ENCODE data around the gene NRIP2.

NRIP2 gene

GRCh38 chr12:2844786-2845185, 10.0 kb upstream of the NRIP2 start:
- TF ChIP-seq SUZ12 (IDR thresholded peaks at IDR 0.05) (no peak), LEF1 (IDR thresholded peaks at IDR 0.05; ENCODE audit: borderline replicate concordance) (no peak), L3MBTL2 (conservative IDR thresholded peaks at IDR 0.05) (no peak), SP1 (IDR thresholded peaks at IDR 0.05) (no peak), FOXM1 (IDR thresholded peaks at IDR 0.05; ENCODE audit: borderline replicate concordance) (no peak), HDGF (IDR thresholded peaks at IDR 0.05; ENCODE audit: borderline replicate concordance) (no peak), FOXK2 (IDR thresholded peaks at IDR 0.05) (no peak), ARNT (IDR thresholded peaks at IDR 0.05) (no peak), CTBP1 (IDR thresholded peaks at IDR 0.05; ENCODE audit: borderline replicate concordance) (no peak), ZNF384 (IDR thresholded peaks at IDR 0.05) (no peak), NFRKB (IDR thresholded peaks at IDR 0.05) (no peak), FOXA1 (IDR thresholded peaks at IDR 0.05) (no peak), PKNOX1 (IDR thresholded peaks at IDR 0.05) (no peak), BHLHE40 (IDR thresholded peaks at IDR 0.05; ENCODE audit: borderline replicate concordance) (no peak), ELF4 (IDR thresholded peaks at IDR 0.05) (no peak)
- CTCF ChIA-PET = interaction anchor here (0.6 to 1.9 kb wide), 6 partner anchors 9 to 571 kb away, joined by 3 to 17 read pairs (median 4); no protein-coding TSS in a partner anchor
- POLR2A ChIA-PET = interaction anchor here (1.1 to 2.1 kb wide), 5 partner anchors 9 to 49 kb away, joined by 3 to 9 read pairs (median 5); partner anchors contain the start of genes FKBP4, FOXM1, ITFG2 and RHNO1
- DNase-seq (ENCODE audit: extremely low spot score) = no peak

- POLR2A ChIA-PET = no interaction called here
- no peak for DNase-seq (ENCODE audit: extremely low spot score)
- CTCF ChIA-PET = no interaction called here
- no peak for TF ChIP-seq BHLHE40 (IDR thresholded peaks at IDR 0.05; ENCODE audit: borderline replicate concordance)
- no peak for TF ChIP-seq PKNOX1 (IDR thresholded peaks at IDR 0.05)
- no peak for TF ChIP-seq NFRKB (IDR thresholded peaks at IDR 0.05)
- TF ChIP-seq ZNF384 (IDR thresholded peaks at IDR 0.05) = no peak
- no peak for TF ChIP-seq L3MBTL2 (conservative IDR thresholded peaks at IDR 0.05)
- TF ChIP-seq FOXK2 (IDR thresholded peaks at IDR 0.05) = no peak
- TF ChIP-seq SUZ12 (IDR thresholded peaks at IDR 0.05) = no peak
- TF ChIP-seq ARNT (IDR thresholded peaks at IDR 0.05) = no peak
- no peak for TF ChIP-seq FOXA1 (IDR thresholded peaks at IDR 0.05)
- no peak for TF ChIP-seq LEF1 (IDR thresholded peaks at IDR 0.05; ENCODE audit: borderline replicate concordance)
- no peak for TF ChIP-seq HDGF (IDR thresholded peaks at IDR 0.05; ENCODE audit: borderline replicate concordance)
- no peak for TF ChIP-seq FOXM1 (IDR thresholded peaks at IDR 0.05; ENCODE audit: borderline replicate concordance)
- TF ChIP-seq TARDBP (IDR thresholded peaks at IDR 0.05) = no peak
- TF ChIP-seq CTBP1 (IDR thresholded peaks at IDR 0.05; ENCODE audit: borderline replicate concordance) = no peak
- TF ChIP-seq ELF4 (IDR thresholded peaks at IDR 0.05) = no peak
- TF ChIP-seq SP1 (IDR thresholded peaks at IDR 0.05) = no peak
These were observed 8.1 kb upstream of the NRIP2 start for GRCh38 chr12:2842948-2843347.

GRCh38 chr12:2841056-2841650, 6.3 kb upstream of the NRIP2 start:
- TF ChIP-seq LEF1 (IDR thresholded peaks at IDR 0.05; ENCODE audit: borderline replicate concordance) (no peak), BHLHE40 (IDR thresholded peaks at IDR 0.05; ENCODE audit: borderline replicate concordance) (no peak), ELF4 (IDR thresholded peaks at IDR 0.05) (no peak), FOXK2 (IDR thresholded peaks at IDR 0.05) (no peak), NFRKB (IDR thresholded peaks at IDR 0.05) (no peak), PKNOX1 (IDR thresholded peaks at IDR 0.05) (no peak)
- ChIA-PET CTCF (no interaction called here), POLR2A (no interaction called here)
- DNase-seq (ENCODE audit: extremely low spot score) = no peak

GRCh38 chr12:2836574-2836973, 1.7 kb upstream of the NRIP2 start:
- TF ChIP-seq HDGF (IDR thresholded peaks at IDR 0.05; ENCODE audit: borderline replicate concordance) (no peak), ARNT (IDR thresholded peaks at IDR 0.05) (no peak), LEF1 (IDR thresholded peaks at IDR 0.05; ENCODE audit: borderline replicate concordance) (no peak), SP1 (IDR thresholded peaks at IDR 0.05) (no peak), TARDBP (IDR thresholded peaks at IDR 0.05) (no peak), CTBP1 (IDR thresholded peaks at IDR 0.05; ENCODE audit: borderline replicate concordance) (no peak), BHLHE40 (IDR thresholded peaks at IDR 0.05; ENCODE audit: borderline replicate concordance) (no peak), SUZ12 (IDR thresholded peaks at IDR 0.05) (no peak), FOXM1 (IDR thresholded peaks at IDR 0.05; ENCODE audit: borderline replicate concordance) (no peak), FOXA1 (IDR thresholded peaks at IDR 0.05) (no peak), FOXK2 (IDR thresholded peaks at IDR 0.05) (no peak), ELF4 (IDR thresholded peaks at IDR 0.05) (no peak), NFRKB (IDR thresholded peaks at IDR 0.05) (no peak), L3MBTL2 (conservative IDR thresholded peaks at IDR 0.05) (no peak)
- DNase-seq (ENCODE audit: extremely low spot score) = no peak
- CTCF ChIA-PET = no interaction called here
- POLR2A ChIA-PET = interaction anchor here (0.9 kb wide), 1 partner anchor 8 kb away, joined by 3 read pairs; no protein-coding TSS in a partner anchor

GRCh38 chr12:2835691-2836403, 1.0 kb upstream of the NRIP2 start:
- TF ChIP-seq PKNOX1 (IDR thresholded peaks at IDR 0.05) (no peak), ELF4 (IDR thresholded peaks at IDR 0.05) (no peak), BHLHE40 (IDR thresholded peaks at IDR 0.05; ENCODE audit: borderline replicate concordance) (no peak), FOXA1 (IDR thresholded peaks at IDR 0.05) (no peak), FOXM1 (IDR thresholded peaks at IDR 0.05; ENCODE audit: borderline replicate concordance) (no peak), FOXK2 (IDR thresholded peaks at IDR 0.05) (no peak), ZNF384 (IDR thresholded peaks at IDR 0.05) (no peak), NFRKB (IDR thresholded peaks at IDR 0.05) (no peak), SP1 (IDR thresholded peaks at IDR 0.05) (no peak), SUZ12 (IDR thresholded peaks at IDR 0.05) (no peak), LEF1 (IDR thresholded peaks at IDR 0.05; ENCODE audit: borderline replicate concordance) (no peak), ARNT (IDR thresholded peaks at IDR 0.05) (no peak), TARDBP (IDR thresholded peaks at IDR 0.05) (no peak), L3MBTL2 (conservative IDR thresholded peaks at IDR 0.05) (no peak)
- CTCF ChIA-PET = interaction anchor here (1.0 kb wide), 1 partner anchor 10 kb away, joined by 3 read pairs; no protein-coding TSS in a partner anchor
- no peak for DNase-seq (ENCODE audit: extremely low spot score)
- POLR2A ChIA-PET = interaction anchor here (0.9 to 2.1 kb wide), 2 partner anchors 9 to 23 kb away, joined by 3 to 6 read pairs; no protein-coding TSS in a partner anchor
